ENCODE measurements around the gene LUC7L2.

DNA sequence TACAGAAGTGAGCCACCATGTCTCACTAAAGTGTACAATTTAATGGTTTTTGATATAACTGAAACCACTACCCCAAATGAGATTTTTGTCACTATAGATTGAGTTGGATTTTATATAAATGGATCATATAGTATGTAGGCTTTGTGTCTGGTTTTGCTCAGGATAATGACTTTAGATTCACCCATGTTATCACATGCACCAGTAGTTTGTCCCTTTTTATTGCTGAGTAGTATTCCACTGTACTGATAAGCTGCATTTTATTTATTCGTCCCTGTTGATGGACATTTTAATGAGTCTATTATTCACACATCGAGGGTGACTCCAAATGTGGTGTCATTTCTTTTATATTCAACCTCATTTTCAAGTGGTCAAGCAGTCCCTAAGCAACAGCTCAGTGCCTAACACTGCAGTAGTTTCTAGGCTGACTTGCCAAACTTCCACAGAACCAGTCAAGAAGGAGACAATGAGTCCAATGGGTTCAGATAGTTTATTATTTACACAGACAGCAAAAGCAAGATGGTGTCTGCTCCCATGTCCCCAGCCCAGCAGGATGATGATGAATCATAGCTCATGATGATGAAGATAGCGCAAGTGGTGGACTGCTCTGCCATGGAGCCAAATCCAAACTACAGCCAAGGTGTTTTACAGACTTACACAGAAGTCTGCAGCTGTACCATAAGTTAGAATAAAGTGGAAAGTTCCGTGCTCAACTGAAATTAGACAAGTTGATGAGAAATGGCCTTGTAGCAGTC, 25.1 kb upstream of the LUC7L2 start:
- TF ChIP-seq, protein P1, sequence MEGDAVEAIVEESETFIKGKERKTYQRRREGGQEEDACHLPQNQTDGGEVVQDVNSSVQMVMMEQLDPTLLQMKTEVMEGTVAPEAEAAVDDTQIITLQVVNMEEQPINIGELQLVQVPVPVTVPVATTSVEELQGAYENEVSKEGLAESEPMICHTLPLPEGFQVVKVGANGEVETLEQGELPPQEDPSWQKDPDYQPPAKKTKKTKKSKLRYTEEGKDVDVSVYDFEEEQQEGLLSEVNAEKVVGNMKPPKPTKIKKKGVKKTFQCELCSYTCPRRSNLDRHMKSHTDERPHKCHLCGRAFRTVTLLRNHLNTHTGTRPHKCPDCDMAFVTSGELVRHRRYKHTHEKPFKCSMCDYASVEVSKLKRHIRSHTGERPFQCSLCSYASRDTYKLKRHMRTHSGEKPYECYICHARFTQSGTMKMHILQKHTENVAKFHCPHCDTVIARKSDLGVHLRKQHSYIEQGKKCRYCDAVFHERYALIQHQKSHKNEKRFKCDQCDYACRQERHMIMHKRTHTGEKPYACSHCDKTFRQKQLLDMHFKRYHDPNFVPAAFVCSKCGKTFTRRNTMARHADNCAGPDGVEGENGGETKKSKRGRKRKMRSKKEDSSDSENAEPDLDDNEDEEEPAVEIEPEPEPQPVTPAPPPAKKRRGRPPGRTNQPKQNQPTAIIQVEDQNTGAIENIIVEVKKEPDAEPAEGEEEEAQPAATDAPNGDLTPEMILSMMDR (IDR thresholded peaks at IDR 0.05), result no peak
- no peak for TF ChIP-seq POLR2A (IDR thresholded peaks at IDR 0.05)
